ENCODE measurements around the gene LHPP.

DNA sequence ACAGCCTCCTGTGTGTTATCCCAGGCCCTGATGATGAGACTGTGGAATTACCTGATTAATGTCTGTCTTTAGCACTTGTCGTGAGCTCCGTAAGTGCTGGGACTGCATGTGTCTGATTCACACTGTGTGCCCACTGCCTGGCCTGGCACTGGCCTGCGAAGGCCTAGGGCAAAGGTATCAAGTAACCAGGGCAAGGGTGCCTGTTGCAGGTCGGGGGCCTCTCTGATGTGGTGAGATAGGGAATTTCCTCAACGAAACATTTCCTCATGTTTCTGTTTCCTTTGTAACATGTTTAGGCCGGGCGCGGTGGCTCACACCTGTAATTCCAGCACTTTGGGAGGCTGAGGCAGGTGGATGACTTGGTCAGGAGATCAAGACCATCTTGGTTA, 50.4 kb downstream of the LHPP start:
- TF ChIP-seq EZH2 (IDR thresholded peaks at IDR 0.05), result no peak
- TF ChIP-seq, protein P1, sequence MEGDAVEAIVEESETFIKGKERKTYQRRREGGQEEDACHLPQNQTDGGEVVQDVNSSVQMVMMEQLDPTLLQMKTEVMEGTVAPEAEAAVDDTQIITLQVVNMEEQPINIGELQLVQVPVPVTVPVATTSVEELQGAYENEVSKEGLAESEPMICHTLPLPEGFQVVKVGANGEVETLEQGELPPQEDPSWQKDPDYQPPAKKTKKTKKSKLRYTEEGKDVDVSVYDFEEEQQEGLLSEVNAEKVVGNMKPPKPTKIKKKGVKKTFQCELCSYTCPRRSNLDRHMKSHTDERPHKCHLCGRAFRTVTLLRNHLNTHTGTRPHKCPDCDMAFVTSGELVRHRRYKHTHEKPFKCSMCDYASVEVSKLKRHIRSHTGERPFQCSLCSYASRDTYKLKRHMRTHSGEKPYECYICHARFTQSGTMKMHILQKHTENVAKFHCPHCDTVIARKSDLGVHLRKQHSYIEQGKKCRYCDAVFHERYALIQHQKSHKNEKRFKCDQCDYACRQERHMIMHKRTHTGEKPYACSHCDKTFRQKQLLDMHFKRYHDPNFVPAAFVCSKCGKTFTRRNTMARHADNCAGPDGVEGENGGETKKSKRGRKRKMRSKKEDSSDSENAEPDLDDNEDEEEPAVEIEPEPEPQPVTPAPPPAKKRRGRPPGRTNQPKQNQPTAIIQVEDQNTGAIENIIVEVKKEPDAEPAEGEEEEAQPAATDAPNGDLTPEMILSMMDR (IDR thresholded peaks at IDR 0.05), result no peak

Data from neural progenitor cell (in vitro differentiated cells).